Activated CD4-positive, alpha-beta T cell treated with anti-CD3 and anti-CD28 coated beads, Interleukin-2, Interleukin-4, amounts not matched to agents 100 ng/mL and 50 ng/mL, durations not matched to agents 16 hours and 8 hours (primary cell): ENCODE results near the gene ZNF410.

ENCODE experiments used
- DNase-seq: peaks from one replicate; pipeline ENCODE4 v3.0.0-alpha.2; 2020; ENCODE audit warnings: low spot score

Gene ZNF410

DNA sequence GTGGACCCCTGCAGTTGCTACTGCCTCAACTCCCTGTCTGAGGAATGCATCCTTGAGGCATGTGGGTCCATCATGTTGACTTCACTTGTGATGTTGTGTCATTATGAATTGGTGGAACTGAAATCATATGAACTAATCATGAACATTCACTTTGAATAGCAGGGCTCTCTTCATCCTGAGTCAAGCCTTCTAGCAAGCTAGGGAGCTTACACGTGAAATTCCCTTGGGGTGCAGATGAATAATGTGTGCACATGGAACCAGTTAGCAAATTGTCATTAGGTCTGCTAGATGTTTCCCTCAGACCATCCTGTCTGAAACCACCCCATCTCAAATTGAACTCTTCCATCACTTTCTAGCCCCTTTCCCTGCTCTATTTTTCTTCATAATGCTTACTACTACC lies 67.1 kb downstream of the ZNF410 start:
- no peak for DNase-seq

- no peak for DNase-seq
These were observed 69.0 kb downstream of the ZNF410 start for GRCh38 chr14:73955674-73956073.

DNA sequence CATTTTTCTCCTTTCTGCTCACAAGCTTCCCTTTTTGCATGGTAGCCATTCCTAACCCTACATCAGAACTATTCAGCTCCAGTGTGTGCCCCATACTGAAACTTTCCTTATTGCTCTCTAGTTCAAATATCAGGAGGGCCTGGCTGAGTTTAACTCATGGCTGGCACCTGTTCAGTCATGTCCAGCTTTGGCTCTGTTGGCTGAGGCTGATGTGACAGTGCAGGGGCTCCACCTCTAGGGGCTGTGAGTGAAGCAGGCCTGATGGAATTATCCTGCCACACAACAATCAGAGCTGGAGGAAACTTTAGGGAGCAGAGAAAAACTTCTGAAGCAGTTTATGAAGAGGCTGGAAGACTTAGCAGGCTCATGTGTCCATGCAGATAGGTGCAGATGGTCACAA lies 71.9 kb downstream of the ZNF410 start:
- no peak for DNase-seq

- no peak for DNase-seq
These were observed 74.5 kb downstream of the ZNF410 start for GRCh38 chr14:73961192-73961591.

- no peak for DNase-seq
These were observed 78.6 kb downstream of the ZNF410 start for GRCh38 chr14:73965216-73965615.

GRCh38 chr14:73968885-73969284 lies 82.2 kb downstream of the ZNF410 start:
- DNase-seq, result no peak

- DNase-seq, result no peak
These were observed 86.8 kb downstream of the ZNF410 start for GRCh38 chr14:73973497-73973896.

DNA sequence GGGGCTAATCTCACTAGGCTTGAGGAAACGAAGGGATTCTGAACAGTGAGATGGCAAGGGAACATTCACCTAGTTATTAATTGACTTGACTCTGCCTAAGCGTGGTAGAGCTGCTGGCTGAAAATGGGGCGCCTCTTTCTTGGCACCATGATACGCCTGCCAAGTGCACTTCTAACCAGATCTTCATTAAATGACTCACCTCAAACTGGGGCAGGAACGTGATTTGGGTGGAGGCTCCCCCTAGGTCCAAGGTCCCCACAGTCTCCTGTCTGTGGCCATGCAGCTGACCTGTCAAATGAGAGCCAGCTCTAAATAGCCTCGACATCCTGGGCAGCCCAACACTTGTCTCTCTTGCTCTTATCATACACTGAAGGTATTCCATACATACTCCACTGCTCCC lies 89.5 kb downstream of the ZNF410 start:
- DNase-seq, result no peak

GRCh38 chr14:73977896-73978295 lies 91.2 kb downstream of the ZNF410 start:
- DNase-seq, result no peak
